Measurements from ENCODE around the gene ASAP2.
"Not testable (repeated sequence)": the region's sequence is repeated elsewhere in the genome, so short reads cannot be mapped to it uniquely, and the experiment has no call there.

The ASAP2 gene

GRCh38 chr2:9394816-9395215 lies 188.2 kb downstream of the ASAP2 start:
- Histone ChIP-seq H3K27ac (no peak overlapping the region), H3K36me3 (replicated peaks) (peaks cover 36% of the 10 kb centered on the region), H3K27me3 (replicated peaks) (no peaks in the 10 kb centered on the region), H3K4me3 (ENCODE audit: low read depth, low read length) (no peak overlapping the region)
- in situ Hi-C loops (cut with HindIII; ENCODE audit: low pct_ligation_motif_present, low sequenced_read_pairs) = no loop called here
- no peak for TF ChIP-seq CTCF (IDR thresholded peaks at IDR 0.05; ENCODE audit: low read depth, low read length, missing control alignments)
- no peak for DNase-seq

- no peak overlapping the region for H3K4me3 ChIP-seq (ENCODE audit: low read depth, low read length)
- no peak for DNase-seq
- H3K27me3 ChIP-seq (replicated peaks) = no peaks in the 10 kb centered on the region
- no peak for TF ChIP-seq CTCF (IDR thresholded peaks at IDR 0.05; ENCODE audit: low read depth, low read length, missing control alignments)
- in situ Hi-C loops (cut with HindIII; ENCODE audit: low pct_ligation_motif_present, low sequenced_read_pairs) = no loop called here
- H3K27ac ChIP-seq = no peak overlapping the region
- peaks cover 43% of the 10 kb centered on the region for H3K36me3 ChIP-seq (replicated peaks)
Observed at GRCh38 chr2:9397201-9397600, 190.6 kb downstream of the ASAP2 start.

- H3K27me3 ChIP-seq (replicated peaks); H3K4me3 ChIP-seq (ENCODE audit: low read depth, low read length); H3K27ac ChIP-seq; DNase-seq; in situ Hi-C loops (cut with HindIII; ENCODE audit: low pct_ligation_motif_present, low sequenced_read_pairs): not testable (repeated sequence)
- peaks cover 52% of the 10 kb centered on the region for H3K36me3 ChIP-seq (replicated peaks)
Observed at GRCh38 chr2:9398251-9398650, 191.6 kb downstream of the ASAP2 start.

- Histone ChIP-seq H3K36me3 (replicated peaks) (peaks cover 56% of the 10 kb centered on the region), H3K27ac (no peak overlapping the region), H3K4me3 (ENCODE audit: low read depth, low read length) (no peak overlapping the region), H3K27me3 (replicated peaks) (no peaks in the 10 kb centered on the region)
- in situ Hi-C loops (cut with HindIII; ENCODE audit: low pct_ligation_motif_present, low sequenced_read_pairs) = no loop called here
- DNase-seq = no peak
- TF ChIP-seq CTCF (IDR thresholded peaks at IDR 0.05; ENCODE audit: low read depth, low read length, missing control alignments) = no peak
Observed at GRCh38 chr2:9398881-9399780, 192.5 kb downstream of the ASAP2 start.

GRCh38 chr2:9400268-9401058 lies 193.9 kb downstream of the ASAP2 start:
- no peak overlapping the region for H3K4me3 ChIP-seq (ENCODE audit: low read depth, low read length)
- in situ Hi-C loops (cut with HindIII; ENCODE audit: low pct_ligation_motif_present, low sequenced_read_pairs) = no loop called here
- no peaks in the 10 kb centered on the region for H3K27me3 ChIP-seq (replicated peaks)
- no peak overlapping the region for H3K27ac ChIP-seq
- no peak for TF ChIP-seq CTCF (IDR thresholded peaks at IDR 0.05; ENCODE audit: low read depth, low read length, missing control alignments)
- DNase-seq = no peak
- H3K36me3 ChIP-seq (replicated peaks) = peaks cover 45% of the 10 kb centered on the region

GRCh38 chr2:9401059-9401547 lies 194.5 kb downstream of the ASAP2 start:
- TF ChIP-seq CTCF (IDR thresholded peaks at IDR 0.05; ENCODE audit: low read depth, low read length, missing control alignments) = no peak
- in situ Hi-C loops (cut with HindIII; ENCODE audit: low pct_ligation_motif_present, low sequenced_read_pairs) = no loop called here
- peaks cover 45% of the 10 kb centered on the region for H3K36me3 ChIP-seq (replicated peaks)
- no peak for DNase-seq
- H3K27me3 ChIP-seq (replicated peaks) = no peaks in the 10 kb centered on the region
- H3K27ac ChIP-seq = no peak overlapping the region
- H3K4me3 ChIP-seq (ENCODE audit: low read depth, low read length) = no peak overlapping the region

Data from brain microvascular endothelial cell (primary cell).